Omental fat pad (tissue), 4 donors: ENCODE measurements around the gene RPL19. TPM values are rescaled to one million over a fixed set of nuclear protein-coding genes. Genes with fewer than 3 reads are reported as not detected.

Experiments used
- ATAC-seq: fragments of 150-250 bp; one replicate; pipeline ENCODE4 v1.9.1; 2016; ENCODE audit warnings: mild to moderate bottlenecking, moderate library complexity; ENCODE audit not compliant: low FRiP score
- DNase-seq: peaks from one replicate; pipeline ENCODE4 v3.0.0-alpha.2; 2019; ENCODE audit warnings: low spot score
- CTCF ChIP-seq, 3 donors: fragments of 450-650 bp; IDR thresholded peaks; one replicate each; pipeline ENCODE4 v1.5.1; 2016 to 2017; ENCODE audit warnings: antibody characterized with exemption in 3 of 3, mild to moderate bottlenecking in 3 of 3, moderate library complexity in 2 of 3
- total RNA-seq, 4 donors: library from RNA; depleted of rRNA; stranded (reverse); fragments of >200 nt; gene quantifications; one replicate each; pipeline ENCODE4 v1.1.0, GENCODE V29; 2016

Gene RPL19
- total RNA-seq, 4 donors from 2014 or later: 2,414 to 2,833 (median 2,579) TPM

- ATAC-seq: peak; percentile 15
- no peak for DNase-seq
- no peak for TF ChIP-seq CTCF (IDR thresholded peaks at IDR 0.05)
These were observed 23.1 kb downstream of the RPL19 start for GRCh38 chr17:39222866-39223834.

GRCh38 chr17:39223907-39224777 is 24.1 kb downstream of the RPL19 start:
- DNase-seq: no peak
- no peak for TF ChIP-seq CTCF (IDR thresholded peaks at IDR 0.05)
- no peak for ATAC-seq

GRCh38 chr17:39224778-39225307 is 24.8 kb downstream of the RPL19 start:
- DNase-seq (no peak), ATAC-seq (no peak)
- TF ChIP-seq CTCF (IDR thresholded peaks at IDR 0.05): no peak

- TF ChIP-seq CTCF (IDR thresholded peaks at IDR 0.05): no peak
- no peak for DNase-seq
- ATAC-seq: no peak
These were observed 25.4 kb downstream of the RPL19 start, which contains the start of gene STAC2 for GRCh38 chr17:39225308-39225958. Gene STAC2, minus strand, starts transcription at chr17:39225945. Its CDS starts 443 bp downstream, at chr17:39225502.

- ATAC-seq: peak; percentile 48
- DNase-seq: no peak
- no peak for TF ChIP-seq CTCF (IDR thresholded peaks at IDR 0.05)
These were observed 26.0 kb downstream of the RPL19 start for GRCh38 chr17:39225959-39226683.
